Hypothalamus (tissue), 51 donors: ENCODE measurements around the gene FAM9A.

Experiments used
- DNase-seq, 51 donors: peaks; one replicate each; lab custom pipeline; 2025; lab: John Stamatoyannopoulos, UW

FAM9A gene

GRCh38 chrX:8801041-8801599 is at the start of gene FAM9A:
Gene FAM9A (minus strand): TSS chrX:8801383. CDS start chrX:8800171, 1,212 bp downstream.
- no peak for DNase-seq

GRCh38 chrX:8850478-8850877 is 49.3 kb upstream of the FAM9A start:
- no peak for DNase-seq

- no peak for DNase-seq
Observed at GRCh38 chrX:8849945-8850344, 48.8 kb upstream of the FAM9A start.

GRCh38 chrX:8849458-8849857 is 48.3 kb upstream of the FAM9A start:
- DNase-seq = no peak

- DNase-seq = no peak
Observed at GRCh38 chrX:8848911-8849310, 47.7 kb upstream of the FAM9A start.

- no peak for DNase-seq
Observed at GRCh38 chrX:8848441-8848840, 47.3 kb upstream of the FAM9A start.

- DNase-seq = no peak
Observed at GRCh38 chrX:8847360-8847759, 46.2 kb upstream of the FAM9A start.

GRCh38 chrX:8846266-8846665 is 45.1 kb upstream of the FAM9A start:
- DNase-seq = no peak

GRCh38 chrX:8845469-8845868 is 44.3 kb upstream of the FAM9A start:
- no peak for DNase-seq

- no peak for DNase-seq
Observed at GRCh38 chrX:8845060-8845459, 43.9 kb upstream of the FAM9A start.

GRCh38 chrX:8844157-8844556 is 43.0 kb upstream of the FAM9A start:
- DNase-seq = no peak

- DNase-seq = no peak
Observed at GRCh38 chrX:8841911-8842310, 40.7 kb upstream of the FAM9A start.

GRCh38 chrX:8834392-8834791 is 33.2 kb upstream of the FAM9A start:
- DNase-seq = no peak

- no peak for DNase-seq
Observed at GRCh38 chrX:8832582-8833378, 31.6 kb upstream of the FAM9A start.

- DNase-seq = no peak
Observed at GRCh38 chrX:8823698-8824097, 22.5 kb upstream of the FAM9A start.

GRCh38 chrX:8822002-8822401 is 20.8 kb upstream of the FAM9A start:
- DNase-seq = no peak

GRCh38 chrX:8820910-8821527 is 19.8 kb upstream of the FAM9A start:
- DNase-seq = no peak

GRCh38 chrX:8815460-8816065 is 14.4 kb upstream of the FAM9A start:
- DNase-seq = peak in 5 of 51 donors; percentile 0 to 12 (median 1)

GRCh38 chrX:8813036-8813435 is 11.9 kb upstream of the FAM9A start:
- no peak for DNase-seq

GRCh38 chrX:8811611-8812010 is 10.4 kb upstream of the FAM9A start:
- no peak for DNase-seq

GRCh38 chrX:8808661-8809060 is 7.5 kb upstream of the FAM9A start:
- DNase-seq = no peak

- no peak for DNase-seq
Observed at GRCh38 chrX:8805974-8806373, 4.8 kb upstream of the FAM9A start.
